ENCODE measurements around the gene OPN1MW.
"Not testable (repeated sequence)": the region's sequence is repeated elsewhere in the genome, so short reads cannot be mapped to it uniquely, and the experiment has no call there.

The OPN1MW gene

GRCh38 chrX:154182296-154182695, at the start of gene OPN1MW:
Gene OPN1MW, plus strand, starts transcription at chrX:154182596. Its CDS starts 82 bp downstream, at chrX:154182678.
- not testable (repeated sequence) for DNase-seq

- DNase-seq = no peak
Measured at GRCh38 chrX:154135458-154136229, 46.8 kb upstream of the OPN1MW start.

- DNase-seq = peak; percentile 19 to 30
Measured at GRCh38 chrX:154136627-154137161, 45.7 kb upstream of the OPN1MW start.

- no peak for DNase-seq
Measured at GRCh38 chrX:154138857-154139256, 43.5 kb upstream of the OPN1MW start.

- DNase-seq = no peak
Measured at GRCh38 chrX:154140206-154140605, 42.2 kb upstream of the OPN1MW start.

- DNase-seq = no peak
Measured at GRCh38 chrX:154140742-154141141, 41.7 kb upstream of the OPN1MW start.

GRCh38 chrX:154142386-154142785, 40.0 kb upstream of the OPN1MW start:
- no peak for DNase-seq

GRCh38 chrX:154142950-154143745, 39.2 kb upstream of the OPN1MW start:
- no peak for DNase-seq

GRCh38 chrX:154144010-154144409, 38.4 kb upstream of the OPN1MW start, which contains the start of gene OPN1LW:
Gene OPN1LW, plus strand, starts transcription at chrX:154144243. Its CDS starts 41 bp downstream, at chrX:154144284.
- not testable (repeated sequence) for DNase-seq

- DNase-seq = not testable (repeated sequence)
Measured at GRCh38 chrX:154151030-154151429, 31.4 kb upstream of the OPN1MW start.

- not testable (repeated sequence) for DNase-seq
Measured at GRCh38 chrX:154156221-154156620, 26.2 kb upstream of the OPN1MW start.

- not testable (repeated sequence) for DNase-seq
Measured at GRCh38 chrX:154157207-154157606, 25.2 kb upstream of the OPN1MW start.

GRCh38 chrX:154159345-154159744, 23.1 kb upstream of the OPN1MW start:
- not testable (repeated sequence) for DNase-seq

GRCh38 chrX:154164902-154165301, 17.5 kb upstream of the OPN1MW start:
- not testable (repeated sequence) for DNase-seq

- DNase-seq = not testable (repeated sequence)
Measured at GRCh38 chrX:154168384-154168783, 14.0 kb upstream of the OPN1MW start.

GRCh38 chrX:154172535-154172943, 9.9 kb upstream of the OPN1MW start:
- DNase-seq = not testable (repeated sequence)

- not testable (repeated sequence) for DNase-seq
Measured at GRCh38 chrX:154174356-154174755, 8.0 kb upstream of the OPN1MW start.

- not testable (repeated sequence) for DNase-seq
Measured at GRCh38 chrX:154183794-154184193, 1.4 kb downstream of the OPN1MW start.

GRCh38 chrX:154192846-154193245, 10.4 kb downstream of the OPN1MW start:
- not testable (repeated sequence) for DNase-seq

GRCh38 chrX:154194316-154194715, 11.9 kb downstream of the OPN1MW start:
- not testable (repeated sequence) for DNase-seq

GRCh38 chrX:154196466-154196865, 14.1 kb downstream of the OPN1MW start:
- not testable (repeated sequence) for DNase-seq

- DNase-seq = not testable (repeated sequence)
Measured at GRCh38 chrX:154209670-154210418, 27.4 kb downstream of the OPN1MW start.

GRCh38 chrX:154211057-154211456, 28.7 kb downstream of the OPN1MW start:
- not testable (repeated sequence) for DNase-seq

Measured in bone marrow (tissue), 2 donors.